ENCODE results near the gene JPH3.

JPH3 gene

GRCh38 chr16:87619360-87620200, 17.3 kb downstream of the JPH3 start:
- TF ChIP-seq CTCF (IDR thresholded peaks at IDR 0.05; ENCODE audit: borderline replicate concordance, insufficient read depth, low read depth, low read length), result no peak
- H3K4me3 ChIP-seq (ENCODE audit: low read depth, low read length), result no peak overlapping the region

GRCh38 chr16:87620201-87620495, 17.8 kb downstream of the JPH3 start:
- TF ChIP-seq CTCF (IDR thresholded peaks at IDR 0.05; ENCODE audit: borderline replicate concordance, insufficient read depth, low read depth, low read length), result no peak
- H3K4me3 ChIP-seq (ENCODE audit: low read depth, low read length), result no peak overlapping the region

- H3K4me3 ChIP-seq (ENCODE audit: low read depth, low read length), result no peak overlapping the region
- no peak for TF ChIP-seq CTCF (IDR thresholded peaks at IDR 0.05; ENCODE audit: borderline replicate concordance, insufficient read depth, low read depth, low read length)
Observed at GRCh38 chr16:87621550-87621829, 19.2 kb downstream of the JPH3 start.

- no peak overlapping the region for H3K4me3 ChIP-seq (ENCODE audit: low read depth, low read length)
- TF ChIP-seq CTCF (IDR thresholded peaks at IDR 0.05; ENCODE audit: borderline replicate concordance, insufficient read depth, low read depth, low read length), result no peak
Observed at GRCh38 chr16:87621976-87622713, 19.8 kb downstream of the JPH3 start.

GRCh38 chr16:87622756-87623319, 20.5 kb downstream of the JPH3 start:
- no peak for TF ChIP-seq CTCF (IDR thresholded peaks at IDR 0.05; ENCODE audit: borderline replicate concordance, insufficient read depth, low read depth, low read length)
- no peak overlapping the region for H3K4me3 ChIP-seq (ENCODE audit: low read depth, low read length)

GRCh38 chr16:87625241-87625797, 23.0 kb downstream of the JPH3 start:
- H3K4me3 ChIP-seq (ENCODE audit: low read depth, low read length), result no peak overlapping the region
- TF ChIP-seq CTCF (IDR thresholded peaks at IDR 0.05; ENCODE audit: borderline replicate concordance, insufficient read depth, low read depth, low read length), result no peak

Measured in GM12875 (cell line).